Astrocyte of the spinal cord (primary cell): ENCODE measurements around the gene FAM43B.

ENCODE experiments used
- DNase-seq: peaks from one replicate; pipeline ENCODE4 v3.0.0; 2011; ENCODE audit warnings: low read depth, low spot score
- H3K4me3 ChIP-seq: 2 replicates; pipeline ENCODE4 v1.5.1; 2011; ENCODE audit warnings: low read depth, mild to moderate bottlenecking, low read length, moderate library complexity
- in situ Hi-C: cut with HindIII; loops from 2 replicates; pipeline ENCODE4 v1.10.0; 2017; ENCODE audit warnings: low sequenced_read_pairs
- TF ChIP-seq, protein P1 (sequence below): IDR thresholded peaks from 2 replicates; pipeline ENCODE4 v1.5.1; 2012; ENCODE audit warnings: low read depth, mild to moderate bottlenecking, low read length, inconsistent platforms

FAM43B gene

DNA sequence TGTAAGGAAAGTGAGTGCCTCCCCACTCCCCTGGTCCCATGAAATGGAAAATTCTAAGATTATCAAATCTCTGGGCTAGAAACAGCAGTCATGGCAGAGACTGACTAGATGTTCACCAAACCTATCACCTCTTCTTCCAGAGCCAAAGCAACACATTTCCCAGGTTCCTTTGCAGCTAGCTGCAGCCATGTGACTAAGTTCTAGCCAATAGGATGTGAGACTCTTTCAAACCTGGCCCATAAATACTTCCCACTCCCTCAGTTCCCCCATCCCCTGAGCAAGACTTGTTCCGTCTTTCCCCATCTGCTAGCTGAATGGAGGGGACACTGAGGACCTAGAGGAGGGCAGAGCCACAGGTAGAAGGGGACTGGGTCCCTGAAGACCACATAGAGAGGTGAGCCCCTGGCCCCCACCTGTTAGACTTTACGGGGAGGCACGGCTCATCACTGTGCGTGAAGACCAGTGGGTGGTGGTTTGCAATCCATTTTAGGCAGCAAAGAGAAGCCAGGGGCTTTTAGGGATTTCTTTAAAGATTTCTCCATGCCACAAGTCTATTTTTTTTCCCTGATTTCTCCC, 17.2 kb downstream of the FAM43B start:
- no peak for DNase-seq
- H3K4me3 ChIP-seq: no peak overlapping the region
- in situ Hi-C loops: no loop called here
- TF ChIP-seq, protein P1, sequence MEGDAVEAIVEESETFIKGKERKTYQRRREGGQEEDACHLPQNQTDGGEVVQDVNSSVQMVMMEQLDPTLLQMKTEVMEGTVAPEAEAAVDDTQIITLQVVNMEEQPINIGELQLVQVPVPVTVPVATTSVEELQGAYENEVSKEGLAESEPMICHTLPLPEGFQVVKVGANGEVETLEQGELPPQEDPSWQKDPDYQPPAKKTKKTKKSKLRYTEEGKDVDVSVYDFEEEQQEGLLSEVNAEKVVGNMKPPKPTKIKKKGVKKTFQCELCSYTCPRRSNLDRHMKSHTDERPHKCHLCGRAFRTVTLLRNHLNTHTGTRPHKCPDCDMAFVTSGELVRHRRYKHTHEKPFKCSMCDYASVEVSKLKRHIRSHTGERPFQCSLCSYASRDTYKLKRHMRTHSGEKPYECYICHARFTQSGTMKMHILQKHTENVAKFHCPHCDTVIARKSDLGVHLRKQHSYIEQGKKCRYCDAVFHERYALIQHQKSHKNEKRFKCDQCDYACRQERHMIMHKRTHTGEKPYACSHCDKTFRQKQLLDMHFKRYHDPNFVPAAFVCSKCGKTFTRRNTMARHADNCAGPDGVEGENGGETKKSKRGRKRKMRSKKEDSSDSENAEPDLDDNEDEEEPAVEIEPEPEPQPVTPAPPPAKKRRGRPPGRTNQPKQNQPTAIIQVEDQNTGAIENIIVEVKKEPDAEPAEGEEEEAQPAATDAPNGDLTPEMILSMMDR: no peak

DNA sequence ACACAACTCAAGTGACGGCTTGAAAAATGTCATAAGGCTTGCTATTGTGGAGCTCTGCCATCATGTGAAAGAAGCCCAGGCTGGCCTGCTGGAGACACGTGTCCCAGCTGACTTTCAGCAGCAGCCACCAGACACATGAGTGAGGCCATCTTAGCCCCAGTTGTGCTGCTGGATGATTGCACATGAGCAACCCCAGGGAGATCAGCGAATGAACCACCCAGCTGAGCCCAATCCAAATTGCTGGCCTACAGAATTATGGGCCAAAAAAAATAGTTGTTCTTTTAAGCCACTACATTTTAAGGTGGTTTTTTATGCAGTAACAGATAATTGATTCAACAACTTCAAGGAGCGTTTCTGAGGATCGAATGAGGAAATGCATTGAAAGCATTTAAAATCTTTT, 19.1 kb downstream of the FAM43B start:
- no peak for DNase-seq
- no peak overlapping the region for H3K4me3 ChIP-seq
- TF ChIP-seq, protein P1: no peak
- in situ Hi-C loops: no loop called here

DNA sequence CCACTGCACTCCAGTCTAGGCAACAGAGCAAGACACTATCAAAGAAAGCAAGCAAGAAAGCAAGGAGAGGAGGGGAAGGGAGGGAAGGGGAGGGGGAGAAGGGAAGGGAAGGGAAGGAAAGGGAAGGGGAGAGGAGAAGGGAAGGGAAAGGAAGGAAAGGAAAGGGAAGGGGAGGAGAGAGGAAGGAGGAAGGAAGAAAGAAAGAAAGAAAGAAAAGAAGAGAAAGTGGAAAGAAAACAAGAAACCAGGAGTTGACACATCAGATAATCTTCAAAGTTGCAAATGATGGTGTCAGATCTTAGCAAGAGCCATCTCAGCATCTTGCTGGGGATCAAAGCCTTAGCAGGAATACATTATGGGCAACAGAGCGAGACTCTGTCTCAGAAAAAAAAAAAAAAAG, 21.6 kb downstream of the FAM43B start:
- in situ Hi-C loops: no loop called here
- H3K4me3 ChIP-seq: no peak overlapping the region
- no peak for DNase-seq
- TF ChIP-seq, protein P1: no peak

DNA sequence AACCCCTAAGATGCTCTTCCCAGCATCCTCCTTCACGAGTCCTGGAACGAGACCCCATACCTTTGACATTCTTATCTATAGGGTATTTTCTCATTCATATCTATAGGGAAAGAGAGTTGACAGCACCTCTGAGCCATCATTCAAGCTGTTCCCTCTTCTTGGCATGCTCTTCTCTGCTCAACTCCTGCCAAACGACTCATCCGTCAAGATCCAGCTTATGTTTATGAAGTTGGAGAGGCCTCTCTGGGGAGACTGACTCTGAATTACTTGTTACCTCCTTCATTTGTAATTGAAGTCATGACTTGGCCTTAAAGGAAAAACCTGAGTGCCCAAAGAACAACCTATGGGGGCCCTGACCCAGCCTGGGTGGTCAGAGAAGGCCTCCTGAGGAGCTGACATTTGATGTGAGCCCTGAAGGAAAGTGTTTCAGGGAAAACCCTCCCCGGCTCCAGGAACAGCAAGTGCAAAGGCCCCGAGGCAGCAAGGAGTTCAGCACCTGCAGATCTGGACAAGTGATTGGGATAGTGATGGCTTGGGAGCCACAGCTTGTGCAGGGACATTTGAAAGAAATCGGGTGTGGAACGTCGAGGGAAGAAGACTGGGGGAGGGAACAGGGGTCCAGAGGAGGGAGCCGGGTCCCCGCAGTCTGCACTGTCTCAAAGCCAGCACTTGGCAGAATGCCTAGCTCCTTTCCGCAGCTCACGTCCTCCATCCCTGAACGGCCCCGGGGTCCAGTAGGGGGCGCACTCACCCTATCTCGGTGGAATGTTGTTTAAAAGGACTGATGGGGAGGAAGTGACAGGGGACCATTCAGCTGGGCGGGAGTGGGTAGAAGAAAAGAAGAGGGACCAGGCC, 22.5 kb downstream of the FAM43B start:
- in situ Hi-C loops: no loop called here
- DNase-seq: peak; percentile 75
- H3K4me3 ChIP-seq: no peak overlapping the region
- TF ChIP-seq, protein P1: peak; percentile 87

DNA sequence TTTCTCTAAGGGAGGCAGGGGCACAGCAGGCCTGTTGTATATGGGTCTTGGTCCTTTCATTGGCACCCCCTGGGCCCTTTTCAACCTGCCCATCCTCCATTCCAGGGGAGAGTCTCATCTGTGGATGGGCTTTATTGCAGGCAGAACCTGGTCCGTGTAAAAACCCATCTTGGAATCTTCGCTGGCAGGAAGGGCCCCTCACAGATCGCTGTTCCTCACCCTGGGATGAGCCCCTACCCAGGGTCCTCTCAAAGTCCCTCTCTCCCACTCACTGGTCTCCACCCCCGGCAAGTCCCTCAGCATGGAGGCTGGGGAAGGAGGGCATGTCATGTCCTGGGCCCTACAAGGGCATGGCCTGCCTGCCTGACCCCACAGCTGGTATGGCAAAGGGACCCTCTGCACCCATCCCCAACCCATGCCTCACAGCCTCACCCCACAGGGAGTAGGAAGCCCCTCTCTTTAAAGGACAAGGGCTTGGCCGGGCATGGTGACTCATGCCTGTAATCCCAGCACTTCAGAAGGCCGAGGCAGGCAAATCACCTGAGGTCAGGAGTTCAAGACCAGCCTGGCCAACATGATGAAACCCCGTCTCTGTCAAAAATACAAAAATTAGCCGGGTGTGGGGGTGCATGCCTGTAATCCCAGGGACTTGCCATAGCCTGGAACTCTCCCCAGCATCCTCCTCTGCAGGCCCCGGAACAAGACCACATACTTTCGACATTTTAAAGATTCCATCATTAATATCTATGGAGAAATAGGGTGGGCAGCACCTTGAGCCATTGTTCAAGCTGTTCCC, 23.4 kb downstream of the FAM43B start:
- TF ChIP-seq, protein P1: no peak
- no peak for DNase-seq
- no peak overlapping the region for H3K4me3 ChIP-seq
- in situ Hi-C loops: no loop called here

DNA sequence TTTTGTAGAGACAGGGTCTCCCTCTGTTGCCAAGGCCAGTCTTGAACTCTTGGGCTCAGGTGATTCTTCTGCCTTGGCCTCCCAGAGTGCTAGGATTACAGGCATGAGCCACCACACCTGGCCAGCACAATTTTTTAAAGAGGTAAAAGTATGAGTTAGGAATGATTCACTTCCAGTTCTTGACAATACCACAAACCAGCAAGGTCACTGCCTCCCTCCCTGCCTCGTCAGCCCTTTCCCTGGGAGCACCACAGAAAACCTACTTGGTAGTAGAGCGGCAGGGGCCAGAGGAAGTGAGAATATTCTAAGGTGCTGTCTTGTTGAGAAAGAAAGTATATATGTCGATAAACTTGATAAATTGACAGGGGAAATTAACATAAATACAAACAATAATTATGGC, 25.7 kb downstream of the FAM43B start:
- no peak overlapping the region for H3K4me3 ChIP-seq
- no peak for DNase-seq
- TF ChIP-seq, protein P1: no peak
- in situ Hi-C loops: no loop called here
